UCSD-AML1 (cell line): ENCODE data around the gene WHRN.

ENCODE experiments used
- DNase-seq: peaks from one replicate; lab custom pipeline; 2025; ENCODE audit not compliant: unreplicated experiment; lab: John Stamatoyannopoulos, UW

Gene WHRN

GRCh38 chr9:114473447-114473801 is 31.8 kb downstream of the WHRN start:
- DNase-seq, result no peak

GRCh38 chr9:114472765-114473446 is 32.4 kb downstream of the WHRN start:
- no peak for DNase-seq

GRCh38 chr9:114471157-114471556 is 34.1 kb downstream of the WHRN start:
- no peak for DNase-seq

GRCh38 chr9:114470581-114470980 is 34.7 kb downstream of the WHRN start:
- DNase-seq, result no peak

- no peak for DNase-seq
Observed at GRCh38 chr9:114470121-114470520, 35.2 kb downstream of the WHRN start.

GRCh38 chr9:114469091-114469853 is 36.0 kb downstream of the WHRN start:
- no peak for DNase-seq

GRCh38 chr9:114467910-114468309 is 37.4 kb downstream of the WHRN start:
- no peak for DNase-seq

GRCh38 chr9:114467226-114467750 is 38.0 kb downstream of the WHRN start:
- no peak for DNase-seq

GRCh38 chr9:114465906-114466900 is 39.1 kb downstream of the WHRN start:
- DNase-seq, result no peak

- no peak for DNase-seq
Observed at GRCh38 chr9:114465417-114465816, 39.9 kb downstream of the WHRN start.

GRCh38 chr9:114464281-114465051 is 40.8 kb downstream of the WHRN start:
- no peak for DNase-seq

GRCh38 chr9:114462791-114463190 is 42.5 kb downstream of the WHRN start:
- DNase-seq, result no peak

GRCh38 chr9:114461468-114461867 is 43.8 kb downstream of the WHRN start:
- no peak for DNase-seq

GRCh38 chr9:114460513-114461199 is 44.6 kb downstream of the WHRN start:
- DNase-seq, result no peak

GRCh38 chr9:114459464-114459863 is 45.8 kb downstream of the WHRN start:
- DNase-seq, result no peak

GRCh38 chr9:114456929-114457328 is 48.3 kb downstream of the WHRN start:
- DNase-seq, result no peak

- DNase-seq, result no peak
Observed at GRCh38 chr9:114454652-114455051, 50.6 kb downstream of the WHRN start.

GRCh38 chr9:114452219-114453165 is 52.8 kb downstream of the WHRN start:
- DNase-seq, result no peak

GRCh38 chr9:114451707-114452031 is 53.6 kb downstream of the WHRN start:
- no peak for DNase-seq
